ENCODE data around the gene KY. TPM values are rescaled to one million over a fixed set of nuclear protein-coding genes. Genes with fewer than 3 reads are reported as not detected.

Gene KY
- total RNA-seq, 1 experiment from 2014 or later: not detected

GRCh38 chr3:134667956-134668355, 17.1 kb upstream of the KY start:
- DNase-seq (ENCODE audit: low spot score): no peak

- no peak for DNase-seq (ENCODE audit: low spot score)
These were observed 16.6 kb upstream of the KY start for GRCh38 chr3:134667406-134667805.

GRCh38 chr3:134666885-134667284, 16.1 kb upstream of the KY start:
- no peak for DNase-seq (ENCODE audit: low spot score)

GRCh38 chr3:134666466-134666865, 15.6 kb upstream of the KY start:
- peak; percentile 58 for DNase-seq (ENCODE audit: low spot score)

GRCh38 chr3:134666052-134666451, 15.2 kb upstream of the KY start:
- DNase-seq (ENCODE audit: low spot score): no peak

- no peak for DNase-seq (ENCODE audit: low spot score)
These were observed 14.4 kb upstream of the KY start for GRCh38 chr3:134665243-134665642.

GRCh38 chr3:134663721-134664456, 13.1 kb upstream of the KY start:
- DNase-seq (ENCODE audit: low spot score): peak; percentile 46

GRCh38 chr3:134660046-134660441, 9.2 kb upstream of the KY start:
- no peak for DNase-seq (ENCODE audit: low spot score)

- no peak for DNase-seq (ENCODE audit: low spot score)
These were observed 8.7 kb upstream of the KY start for GRCh38 chr3:134659391-134660045.

- DNase-seq (ENCODE audit: low spot score): no peak
These were observed 7.7 kb upstream of the KY start for GRCh38 chr3:134658555-134658954.

GRCh38 chr3:134656211-134656800, 5.5 kb upstream of the KY start:
- no peak for DNase-seq (ENCODE audit: low spot score)

GRCh38 chr3:134655706-134656105, 4.9 kb upstream of the KY start:
- no peak for DNase-seq (ENCODE audit: low spot score)

GRCh38 chr3:134654031-134654430, 3.2 kb upstream of the KY start:
- no peak for DNase-seq (ENCODE audit: low spot score)

GRCh38 chr3:134652886-134653630, 2.2 kb upstream of the KY start:
- DNase-seq (ENCODE audit: low spot score): no peak

GRCh38 chr3:134652409-134652831, 1.6 kb upstream of the KY start:
- DNase-seq (ENCODE audit: low spot score): peak; percentile 33

- DNase-seq (ENCODE audit: low spot score): no peak
These were observed 672 bp upstream of the KY start for GRCh38 chr3:134651347-134652041.

- DNase-seq (ENCODE audit: low spot score): no peak
These were observed 1.6 kb downstream of the KY start for GRCh38 chr3:134649106-134649705.

- no peak for DNase-seq (ENCODE audit: low spot score)
These were observed 2.7 kb downstream of the KY start for GRCh38 chr3:134647902-134648760.

GRCh38 chr3:134646086-134646485, 4.7 kb downstream of the KY start:
- DNase-seq (ENCODE audit: low spot score): no peak

- DNase-seq (ENCODE audit: low spot score): no peak
These were observed 5.3 kb downstream of the KY start for GRCh38 chr3:134645515-134645914.

Measured in A172 (cell line).